GM21619 (cell line): Measurements from ENCODE around the gene CTNNA2.

Source experiments
- ATAC-seq: cut with Tn5 transposase; IDR thresholded peaks from one replicate; pipeline ENCODE4 v1.9.1; 2021; ENCODE audit not compliant: unreplicated experiment

Gene CTNNA2

DNA sequence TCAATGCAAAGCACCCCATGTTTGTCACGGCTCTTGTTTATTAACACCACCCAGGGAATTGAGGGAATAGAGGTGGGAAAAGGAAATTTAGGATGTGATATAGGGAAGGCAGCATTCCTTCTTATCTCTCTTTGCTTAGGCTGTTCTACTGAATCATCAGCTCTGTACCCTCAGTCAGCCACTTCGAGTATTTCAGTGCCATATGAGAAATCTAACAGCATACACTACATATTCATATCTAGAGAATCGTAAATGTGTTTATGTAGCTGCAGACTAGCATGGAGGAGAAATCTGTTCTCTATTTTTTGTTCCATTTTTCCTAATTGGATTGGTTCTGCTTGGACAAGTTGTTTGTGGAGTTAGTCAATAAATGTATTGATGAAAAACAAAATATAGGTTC is 187.8 kb downstream of the CTNNA2 start:
- no peak for ATAC-seq

DNA sequence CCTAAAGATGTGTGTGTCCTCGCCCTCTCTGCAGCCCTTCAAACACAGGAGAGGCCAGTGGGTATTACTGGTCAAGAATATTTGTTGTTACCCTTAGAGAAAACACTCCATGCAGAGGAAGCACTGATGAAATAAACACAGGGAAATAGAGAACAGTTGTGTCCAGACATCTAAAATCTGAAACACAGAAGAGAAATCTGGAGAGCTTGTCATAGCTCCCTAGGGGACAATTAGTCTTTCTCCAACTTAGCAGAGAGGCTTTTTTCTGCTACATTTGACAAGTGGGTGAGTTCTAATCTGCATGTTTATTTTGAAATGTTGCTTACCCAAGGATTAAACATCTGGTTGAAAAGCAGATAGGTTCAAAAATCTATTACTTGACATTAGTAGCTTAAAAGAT is 190.1 kb downstream of the CTNNA2 start:
- ATAC-seq: no peak

DNA sequence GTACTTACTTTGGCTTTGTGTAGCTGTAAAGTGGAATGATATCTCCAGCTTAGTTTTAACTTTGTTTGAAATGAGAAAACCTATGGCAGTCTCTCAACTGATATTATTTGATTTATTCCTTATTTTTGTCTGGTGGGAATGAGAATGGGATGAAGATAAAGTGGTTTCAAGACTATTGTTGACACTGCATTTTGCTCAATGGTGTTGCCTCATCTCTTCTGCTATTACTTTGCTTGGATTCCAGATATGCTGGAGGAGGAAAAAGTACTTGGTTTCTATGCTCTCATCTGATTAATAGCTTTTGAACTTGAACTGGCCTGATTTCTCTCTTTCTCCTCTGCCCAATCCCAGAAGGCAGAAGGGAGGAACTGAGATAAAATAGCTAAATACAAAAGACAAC is 198.2 kb downstream of the CTNNA2 start:
- ATAC-seq: no peak

DNA sequence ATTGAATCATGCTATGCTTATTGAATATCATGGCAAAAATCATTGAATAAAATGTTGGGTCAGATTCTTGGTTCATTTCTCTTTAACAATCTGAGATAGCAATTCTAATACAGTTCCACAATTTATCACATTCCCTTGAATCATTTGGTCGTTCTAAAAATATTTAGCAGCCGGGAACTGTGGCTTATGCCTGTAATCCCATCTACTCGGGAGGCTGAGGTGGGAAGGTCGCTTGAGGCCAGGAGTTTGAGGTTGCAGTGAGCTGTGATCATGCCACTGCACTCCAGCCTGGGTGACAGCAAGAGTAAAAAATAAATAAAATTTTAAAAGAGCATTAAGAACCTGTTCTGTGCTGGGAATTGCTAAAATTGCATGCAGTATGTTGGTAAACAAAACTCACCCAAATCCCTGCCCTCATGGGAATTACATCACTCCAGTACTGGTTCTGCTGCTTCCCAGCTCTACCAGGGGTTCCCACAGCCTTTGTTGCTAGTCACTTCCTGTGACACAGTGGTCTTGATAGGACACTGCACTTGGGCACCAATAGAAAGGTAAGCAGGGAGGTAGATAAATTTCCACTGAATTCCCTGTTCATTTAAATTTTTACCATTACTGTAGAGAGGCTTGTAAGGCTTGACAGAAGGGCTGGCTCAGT is 200.4 kb downstream of the CTNNA2 start:
- ATAC-seq: no peak

DNA sequence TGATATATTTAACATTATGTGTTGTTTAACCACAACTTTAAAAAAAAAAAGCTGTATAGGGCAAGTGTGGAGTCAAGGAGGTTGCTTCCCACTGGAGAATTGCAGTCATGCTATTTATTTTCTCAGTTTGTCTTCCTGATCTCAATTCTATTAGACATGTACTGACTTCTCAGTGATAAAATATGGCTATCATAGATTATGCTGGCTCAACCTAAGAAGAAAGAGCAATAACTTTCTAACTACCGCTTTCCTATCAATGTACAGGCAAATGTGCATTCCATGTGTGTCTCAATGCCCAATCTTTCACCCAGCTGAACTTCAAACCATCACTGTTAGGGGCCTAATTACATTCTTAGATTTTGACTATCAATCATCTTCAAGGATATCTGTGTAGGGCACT is 201.4 kb downstream of the CTNNA2 start:
- ATAC-seq: no peak

DNA sequence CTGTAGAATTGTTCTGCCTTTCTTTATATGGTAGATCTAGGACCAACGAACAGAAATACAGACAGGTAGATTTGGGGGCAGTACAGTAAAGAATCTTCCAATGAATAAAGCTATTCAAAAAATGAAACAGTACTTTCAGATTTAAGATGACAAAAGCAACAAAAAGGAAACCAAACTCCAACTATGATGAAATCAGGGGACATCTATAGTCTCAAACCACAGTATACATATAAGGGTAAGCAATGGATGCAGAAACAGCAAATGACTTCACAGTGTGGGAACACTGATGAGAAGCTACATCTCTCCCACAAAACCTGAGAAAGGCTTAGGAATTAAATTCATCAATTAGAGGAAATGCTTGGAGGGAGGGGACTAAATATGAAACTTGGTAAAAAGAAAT is 202.5 kb downstream of the CTNNA2 start:
- ATAC-seq: no peak

DNA sequence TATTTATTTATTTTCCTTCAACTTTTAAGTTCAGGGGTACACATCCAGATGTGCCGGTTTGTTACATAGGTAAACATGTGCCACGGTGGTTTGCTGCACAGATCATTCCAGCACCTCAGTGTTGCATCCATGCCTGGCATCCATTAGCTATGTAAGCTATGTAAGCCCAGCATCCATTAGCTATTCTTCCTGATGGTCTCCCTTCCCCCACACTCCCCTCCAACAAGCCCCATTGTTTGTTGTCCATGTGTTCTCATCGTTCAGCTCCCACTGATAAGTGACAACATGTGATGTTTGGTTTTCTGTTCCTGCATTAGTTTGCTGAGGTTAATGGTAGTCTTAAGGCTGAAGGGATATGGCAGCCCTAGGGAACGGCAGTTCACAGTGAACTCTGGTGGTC is 203.4 kb downstream of the CTNNA2 start:
- no peak for ATAC-seq

DNA sequence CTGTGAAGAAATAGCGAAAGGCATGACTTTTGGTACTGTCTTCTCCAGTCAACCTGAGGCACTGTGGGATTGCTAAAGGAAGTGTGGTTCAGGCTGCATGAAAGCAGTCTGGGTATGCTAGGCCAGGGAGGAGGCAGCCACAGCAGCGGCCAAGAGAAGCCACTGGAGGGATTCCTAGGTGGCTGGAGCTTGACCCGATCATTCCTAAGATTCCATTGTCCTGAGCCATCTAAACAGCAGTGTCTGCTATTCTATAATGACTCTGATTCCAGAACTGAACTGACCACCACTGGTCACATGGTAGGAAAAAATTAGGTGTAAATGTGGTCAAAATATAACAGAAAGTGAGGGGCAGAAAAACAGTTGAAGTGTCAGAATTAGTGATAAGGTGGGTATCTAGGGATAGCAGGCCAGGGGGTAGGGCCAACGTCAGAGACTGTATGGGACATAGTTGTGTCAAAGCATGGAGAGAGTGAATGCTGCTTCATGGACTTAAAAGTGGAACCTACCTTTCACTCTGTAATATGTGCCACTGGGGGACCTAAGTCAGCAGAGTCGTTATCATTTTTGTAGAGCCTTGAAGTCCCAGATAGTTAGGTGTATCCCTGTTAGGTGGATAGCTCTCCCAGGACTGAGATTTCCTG is 204.6 kb downstream of the CTNNA2 start:
- no peak for ATAC-seq

DNA sequence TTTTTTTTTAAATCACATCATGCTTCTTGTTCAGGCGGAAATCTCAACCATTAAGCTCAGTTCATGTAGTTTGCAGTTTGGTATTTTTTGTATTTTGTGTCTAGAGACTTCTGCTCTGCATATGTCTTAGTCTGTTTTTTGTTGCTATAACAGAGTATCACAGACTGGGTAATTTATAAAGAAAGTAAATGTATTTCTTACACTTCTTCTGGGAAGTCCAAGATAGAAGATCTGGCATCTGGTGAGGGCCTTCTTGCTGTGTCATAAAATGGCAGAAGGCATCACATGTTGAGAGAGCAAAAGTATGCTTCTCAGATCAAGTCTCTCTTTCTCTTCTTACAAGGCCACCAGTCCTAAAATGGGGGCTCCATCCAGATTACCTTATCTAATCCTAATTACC is 208.2 kb downstream of the CTNNA2 start:
- ATAC-seq: no peak

DNA sequence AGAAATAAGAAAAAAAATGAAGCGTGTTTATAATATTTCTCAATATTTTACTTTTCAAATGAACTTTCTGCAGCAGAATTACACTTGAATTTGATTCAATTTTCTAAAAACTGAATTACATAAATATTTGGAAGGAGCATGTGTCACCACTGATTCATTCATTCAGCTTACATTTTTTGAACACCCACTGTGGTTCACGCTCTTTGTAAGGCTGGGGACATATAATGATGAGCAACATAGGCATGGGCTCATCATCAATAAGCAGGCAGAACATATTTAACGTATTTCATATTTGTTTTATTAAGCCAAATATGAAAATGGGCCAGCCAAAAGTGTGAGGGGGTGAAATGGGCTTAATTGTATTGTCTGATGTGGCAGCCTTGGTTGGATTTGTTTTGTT is 209.1 kb downstream of the CTNNA2 start:
- no peak for ATAC-seq

DNA sequence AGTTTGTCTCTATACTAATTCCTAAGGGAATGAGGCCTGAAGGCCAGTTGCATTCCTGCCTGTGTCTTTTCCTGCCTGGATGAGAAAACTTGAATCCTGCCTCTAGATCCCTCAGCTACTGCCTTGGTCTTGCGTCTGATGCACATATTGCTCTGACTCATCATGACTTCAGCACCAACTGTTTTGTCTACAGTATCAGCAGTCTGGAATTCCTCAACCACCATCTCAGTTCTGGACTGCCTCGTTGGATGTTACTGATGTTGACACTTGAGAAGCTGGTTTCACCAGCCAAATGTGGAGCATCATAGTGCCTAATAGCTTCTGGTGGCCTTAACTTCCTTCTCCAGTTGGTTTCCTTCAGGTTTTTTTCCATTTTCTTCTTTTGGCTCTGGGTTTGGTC is 211.0 kb downstream of the CTNNA2 start:
- ATAC-seq: no peak

DNA sequence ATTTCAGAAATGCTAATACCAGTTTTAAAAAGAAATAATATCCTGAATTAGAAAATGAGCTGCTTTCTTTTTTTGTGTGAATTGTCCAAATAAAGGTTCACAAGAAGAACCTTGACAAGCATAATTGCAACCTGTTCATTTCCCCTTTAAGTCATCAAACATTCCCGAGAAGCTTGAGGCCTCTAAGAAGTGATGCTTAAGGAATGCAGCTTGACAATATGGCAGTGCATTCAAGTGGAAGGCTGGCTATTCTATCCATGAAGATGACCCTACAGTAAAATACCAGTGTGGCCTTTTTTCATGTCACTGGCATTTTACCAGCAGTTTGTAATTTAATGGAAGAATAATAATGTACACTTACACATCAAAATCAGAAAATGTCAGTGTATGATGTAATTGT is 216.7 kb downstream of the CTNNA2 start:
- no peak for ATAC-seq

DNA sequence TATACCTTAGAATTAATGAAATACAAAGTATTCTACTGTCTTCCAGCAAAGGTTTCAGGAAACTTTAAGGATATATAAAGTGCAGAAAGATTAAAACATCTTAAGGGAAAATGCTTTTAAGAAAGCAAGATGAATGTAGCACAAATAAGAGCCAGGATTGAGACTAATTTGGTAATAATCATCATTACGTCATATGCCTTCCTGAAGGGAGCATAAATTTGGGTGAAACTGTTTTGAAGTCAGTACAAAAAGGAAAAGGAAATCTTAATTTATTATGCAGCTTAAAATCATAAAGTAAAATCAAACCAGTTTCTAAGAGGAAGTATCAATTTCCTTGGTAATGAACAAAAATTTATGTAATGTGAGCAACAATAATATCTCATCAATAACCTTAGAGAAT is 221.7 kb downstream of the CTNNA2 start:
- no peak for ATAC-seq

DNA sequence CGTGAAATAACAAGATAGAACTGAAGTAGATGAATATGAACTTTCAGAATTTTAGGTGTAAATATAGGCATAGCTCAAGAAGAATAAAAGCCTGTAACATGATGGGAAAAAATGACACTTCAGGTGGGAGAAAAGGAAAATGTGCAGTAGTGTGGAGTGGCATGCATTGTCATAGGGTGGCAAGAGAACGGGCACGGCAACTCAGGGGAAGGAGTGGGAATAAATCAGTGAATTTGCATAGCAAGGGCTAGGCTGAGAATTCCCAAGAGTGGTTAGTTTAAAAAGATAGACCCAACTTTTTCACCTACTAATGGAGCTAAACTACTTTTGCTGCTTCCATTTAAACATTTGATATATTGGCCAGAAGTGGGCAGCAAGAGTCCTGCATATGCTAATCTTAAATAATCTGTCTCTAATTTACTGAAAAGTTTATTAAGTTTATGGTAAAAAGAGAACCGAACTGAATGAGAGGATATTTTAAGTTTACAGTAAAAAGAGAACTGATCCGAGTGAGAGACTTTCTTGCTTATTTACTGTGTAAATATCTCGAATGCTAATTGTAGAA is 228.1 kb downstream of the CTNNA2 start:
- ATAC-seq: no peak

DNA sequence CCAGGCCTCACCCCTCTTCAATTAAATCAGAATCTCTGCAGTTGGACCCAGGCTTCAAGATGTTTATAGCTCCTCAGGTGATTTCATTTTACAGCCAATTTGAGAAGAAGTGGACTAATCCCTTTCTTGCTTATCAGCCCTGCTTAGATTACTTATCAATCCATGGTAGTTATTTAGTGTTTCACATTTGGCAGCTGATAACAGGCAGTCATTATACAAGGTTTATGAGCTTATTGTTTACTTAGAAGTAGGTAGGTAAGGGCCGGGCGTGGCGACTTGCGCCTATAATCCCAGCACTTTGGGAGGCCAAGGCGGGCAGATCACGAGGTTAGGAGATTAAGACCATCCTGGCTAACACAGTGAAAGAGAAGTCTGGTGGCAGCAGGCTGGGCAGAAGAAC is 237.5 kb downstream of the CTNNA2 start:
- ATAC-seq: no peak

DNA sequence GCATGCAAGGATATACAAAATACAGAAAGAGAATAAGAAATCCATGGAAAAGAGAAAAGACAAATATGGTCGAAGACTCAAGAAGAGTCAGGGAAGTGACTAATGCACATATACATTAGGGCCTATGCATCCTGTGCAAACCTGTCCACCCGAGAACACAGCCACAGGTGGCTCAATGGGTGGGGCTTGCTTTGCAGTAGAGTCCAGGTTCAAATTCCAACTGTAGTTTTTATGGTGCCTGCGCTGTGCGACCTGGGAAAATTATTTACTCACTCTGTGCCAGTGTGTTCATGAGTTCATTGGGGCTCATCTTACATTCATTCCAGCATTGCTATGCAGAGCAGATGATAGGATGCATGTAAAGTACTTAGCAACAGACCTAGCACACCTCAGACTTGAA is 244.7 kb downstream of the CTNNA2 start:
- no peak for ATAC-seq

DNA sequence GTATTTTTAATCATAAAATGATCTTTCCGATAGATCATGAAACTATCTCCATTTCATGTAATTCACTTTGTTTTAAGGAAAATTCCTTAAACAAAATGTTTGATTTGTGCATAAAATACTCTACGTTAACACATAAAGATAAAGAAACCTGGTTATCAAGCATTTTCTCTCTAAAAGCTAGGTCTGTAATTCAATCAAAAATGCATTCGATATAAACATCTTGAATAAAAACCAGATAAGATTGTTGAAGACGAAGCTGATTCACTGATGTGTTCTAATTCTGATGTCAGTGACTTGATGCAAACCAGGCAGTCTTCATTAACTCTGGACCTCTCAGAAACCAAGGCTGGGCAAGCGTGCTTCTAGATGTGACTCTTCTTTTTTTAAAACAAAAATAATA is 245.2 kb downstream of the CTNNA2 start:
- ATAC-seq: no peak

DNA sequence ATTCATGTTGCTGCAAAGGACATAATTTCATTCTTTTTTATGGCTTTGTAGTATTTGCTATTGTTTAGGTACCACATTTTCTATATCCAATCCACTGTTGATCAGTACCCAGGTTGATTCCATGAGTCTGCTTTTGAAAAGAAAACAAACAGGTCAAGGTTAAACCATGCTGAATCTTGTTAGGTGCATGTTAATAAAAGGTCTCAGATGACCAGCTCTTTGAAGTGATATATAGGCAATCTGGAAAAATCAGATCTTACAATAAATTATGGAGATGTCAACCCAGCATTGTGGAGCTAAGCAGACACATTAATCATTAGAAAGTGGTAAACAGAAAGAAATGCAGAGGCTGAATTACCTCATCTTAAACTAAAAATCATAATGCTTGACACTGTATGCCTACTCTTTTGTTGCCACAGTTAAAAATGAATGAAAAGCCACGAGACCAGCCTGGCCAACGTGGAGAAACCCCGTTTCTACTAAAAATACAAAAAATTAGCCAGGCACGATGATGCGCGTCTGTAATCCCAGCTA is 246.0 kb downstream of the CTNNA2 start:
- no peak for ATAC-seq

DNA sequence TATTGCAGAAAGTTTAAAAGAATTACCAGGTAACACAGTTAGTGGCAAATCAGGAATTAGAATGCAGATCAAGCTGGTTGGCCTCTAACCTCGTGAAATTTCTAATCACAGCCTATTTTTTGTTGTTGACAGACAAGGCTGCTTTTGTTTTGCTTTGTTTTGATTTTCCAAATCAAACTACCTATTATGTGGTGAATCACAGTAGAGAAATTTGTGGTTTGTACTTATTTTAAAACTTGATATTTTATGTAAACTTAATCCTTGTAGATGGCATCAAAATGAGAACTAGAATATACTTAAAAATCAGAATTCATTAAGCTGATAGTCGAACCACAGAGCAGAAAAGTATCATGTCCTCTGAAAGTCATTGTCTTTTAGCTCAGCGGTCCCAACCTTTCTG is 258.1 kb downstream of the CTNNA2 start:
- no peak for ATAC-seq

DNA sequence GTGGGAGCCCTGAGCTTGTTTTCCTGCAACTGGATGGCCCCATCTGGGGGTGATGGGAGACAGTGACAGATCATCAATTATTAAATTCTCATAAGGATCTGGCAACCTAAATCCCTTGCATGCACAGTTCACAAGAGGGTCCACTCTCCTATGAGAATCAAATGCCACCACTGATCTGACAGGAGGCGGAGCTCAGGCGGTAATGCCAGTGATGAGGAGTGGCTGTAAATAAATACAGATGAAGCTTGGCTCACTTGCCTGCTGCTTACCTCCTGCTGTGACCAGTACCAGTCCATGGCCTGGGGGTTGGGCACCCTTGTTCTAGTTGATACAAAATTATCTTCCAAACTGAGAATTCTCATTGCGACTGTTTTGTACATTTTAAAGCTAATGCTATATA is 258.6 kb downstream of the CTNNA2 start:
- no peak for ATAC-seq

DNA sequence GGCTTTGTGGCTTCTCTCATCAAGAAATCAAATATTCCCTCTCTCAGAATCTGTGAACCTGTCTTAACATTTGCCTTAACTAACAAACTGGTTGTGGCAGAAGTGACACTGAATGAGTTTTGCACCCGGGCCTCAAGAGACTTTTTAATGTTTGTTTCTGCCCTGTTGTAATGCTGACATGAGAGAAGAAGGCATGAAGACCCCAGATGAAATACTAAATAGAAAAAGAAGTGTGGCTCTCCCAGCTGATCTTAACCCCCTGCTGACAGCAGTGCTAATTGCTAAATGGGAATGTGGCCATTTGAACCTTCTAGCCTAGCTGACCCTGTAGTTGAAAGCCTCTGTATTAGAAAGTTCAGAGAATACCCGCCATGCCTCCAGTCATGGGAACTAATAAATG is 261.2 kb downstream of the CTNNA2 start:
- ATAC-seq: no peak

DNA sequence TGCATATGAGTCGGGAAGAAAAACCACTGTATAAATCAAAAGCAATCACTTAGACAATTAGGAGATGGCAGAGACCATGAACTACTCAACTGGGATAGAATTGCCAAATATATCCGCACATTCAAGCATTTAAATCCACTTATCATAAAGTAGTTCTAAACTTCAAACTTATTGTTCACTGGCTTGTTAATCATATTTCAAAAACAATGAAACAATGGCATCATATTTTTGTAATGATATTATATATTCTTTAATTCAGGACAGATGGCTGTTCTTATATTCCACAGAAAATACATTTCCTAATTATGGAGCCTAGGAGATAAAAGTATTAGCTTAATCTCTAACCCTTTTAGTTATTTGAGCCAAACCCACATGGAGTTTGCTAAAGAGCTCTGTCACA is 263.6 kb downstream of the CTNNA2 start:
- no peak for ATAC-seq

DNA sequence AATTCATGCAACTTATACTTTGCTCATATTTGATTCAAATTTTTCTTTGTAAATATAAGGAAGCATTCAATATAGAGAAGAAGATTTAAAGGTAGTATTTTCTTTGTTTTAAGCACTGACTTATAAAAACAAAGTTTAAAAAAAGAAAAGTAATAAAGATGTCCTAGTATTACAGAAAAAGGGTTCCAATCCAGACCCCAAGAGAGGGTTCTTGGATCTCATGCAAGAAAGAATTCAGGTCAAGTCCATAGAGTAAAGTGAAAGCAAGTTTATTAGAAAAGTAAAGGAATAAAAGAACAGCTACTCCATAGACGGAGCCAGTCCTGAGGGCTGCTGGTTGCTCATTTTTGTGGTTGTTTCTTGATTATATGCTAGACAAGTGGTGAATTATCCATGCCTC is 267.9 kb downstream of the CTNNA2 start:
- no peak for ATAC-seq
